KMS-11 (cell line): ENCODE data around the gene MTHFD2.

Experiments used
- H2AFZ ChIP-seq: fragments of 200-600 bp; sonication (generic); 2 replicates; pipeline ENCODE4 v1.6.1; 2016; ENCODE audit warnings: antibody characterized with exemption, mixed run types, low read depth
- H3K27ac ChIP-seq: fragments of 200-600 bp; sonication (generic); 2 replicates; pipeline ENCODE4 v1.6.1; 2016; ENCODE audit warnings: mild to moderate bottlenecking, mixed run types
- H3K27me3 ChIP-seq: fragments of 200-600 bp; sonication (generic); 2 replicates; pipeline ENCODE4 v1.6.1; 2017; ENCODE audit warnings: mild to moderate bottlenecking, low read depth, mixed run types, moderate library complexity; ENCODE audit not compliant: insufficient read depth
- H3K36me3 ChIP-seq: fragments of 200-600 bp; sonication (generic); 2 replicates; pipeline ENCODE4 v1.6.1; 2017; ENCODE audit warnings: mild to moderate bottlenecking, mixed run types; ENCODE audit not compliant: insufficient read depth
- H3K4me1 ChIP-seq: fragments of 200-600 bp; sonication (generic); 2 replicates; pipeline ENCODE4 v1.6.1; 2016; ENCODE audit warnings: mild to moderate bottlenecking, low read depth, mixed run types; ENCODE audit not compliant: poor library complexity, severe bottlenecking
- H3K4me2 ChIP-seq: fragments of 200-600 bp; sonication (generic); 2 replicates; pipeline ENCODE4 v1.7.0; 2016; ENCODE audit warnings: mild to moderate bottlenecking, mixed run types
- H3K4me3 ChIP-seq: fragments of 200-600 bp; sonication (generic); IDR thresholded peaks from 2 replicates; pipeline ENCODE4 v1.6.1; 2017; ENCODE audit warnings: low read depth, low read length, mixed read lengths; ENCODE audit not compliant: insufficient read depth
- H3K79me2 ChIP-seq: fragments of 200-600 bp; sonication (generic); 2 replicates; pipeline ENCODE4 v1.6.1; 2016; ENCODE audit warnings: low read depth, mixed run types; ENCODE audit not compliant: insufficient read depth
- H3K9ac ChIP-seq: fragments of 200-600 bp; sonication (generic); 2 replicates; pipeline ENCODE4 v1.6.1; 2016; ENCODE audit warnings: mild to moderate bottlenecking, mixed run types
- H4K20me1 ChIP-seq: fragments of 200-600 bp; sonication (generic); 2 replicates; pipeline ENCODE4 v1.6.1; 2016; ENCODE audit warnings: mild to moderate bottlenecking, mixed run types; ENCODE audit not compliant: insufficient read depth
- CTCF ChIP-seq: fragments of 200-600 bp; sonication (generic); conservative IDR thresholded peaks from 2 replicates; pipeline ENCODE4 v1.6.1; 2017; ENCODE audit warnings: low read depth, mild to moderate bottlenecking, antibody characterized with exemption, low read length, moderate library complexity, mixed read lengths

MTHFD2 gene

GRCh38 chr2:74246496-74247195 lies 48.2 kb downstream of the MTHFD2 start:
- H3K4me2 ChIP-seq = no peak overlapping the region
- no peaks in the 10 kb centered on the region for H3K79me2 ChIP-seq
- H3K9ac ChIP-seq = no peak overlapping the region
- peaks cover 6% of the 10 kb centered on the region for H3K4me1 ChIP-seq
- no peaks in the 10 kb centered on the region for H3K27me3 ChIP-seq
- no peak overlapping the region for H3K27ac ChIP-seq
- H2AFZ ChIP-seq = no peak overlapping the region
- no peak for TF ChIP-seq CTCF
- H4K20me1 ChIP-seq = no peaks in the 10 kb centered on the region
- no peaks in the 10 kb centered on the region for H3K36me3 ChIP-seq
- H3K4me3 ChIP-seq = no peak overlapping the region

GRCh38 chr2:74249406-74250122 lies 51.1 kb downstream of the MTHFD2 start:
- Histone ChIP-seq H3K27me3 (no peaks in the 10 kb centered on the region), H2AFZ (no peak overlapping the region), H3K27ac (no peak overlapping the region), H3K4me3 (no peak overlapping the region), H3K36me3 (no peaks in the 10 kb centered on the region), H3K4me1 (no peaks in the 10 kb centered on the region), H3K4me2 (no peak overlapping the region), H3K79me2 (no peaks in the 10 kb centered on the region), H3K9ac (no peak overlapping the region), H4K20me1 (no peaks in the 10 kb centered on the region)
- TF ChIP-seq CTCF = no peak

- Histone ChIP-seq H3K36me3 (no peaks in the 10 kb centered on the region), H3K4me2 (no peak overlapping the region), H4K20me1 (no peaks in the 10 kb centered on the region), H3K4me1 (no peaks in the 10 kb centered on the region), H2AFZ (no peak overlapping the region), H3K27ac (no peak overlapping the region), H3K9ac (no peak overlapping the region), H3K79me2 (no peaks in the 10 kb centered on the region), H3K4me3 (no peak overlapping the region), H3K27me3 (no peaks in the 10 kb centered on the region)
- TF ChIP-seq CTCF = peak; percentile 98
Observed at GRCh38 chr2:74250189-74250631, 51.8 kb downstream of the MTHFD2 start.

- no peak for TF ChIP-seq CTCF
- Histone ChIP-seq H2AFZ (no peak overlapping the region), H4K20me1 (no peaks in the 10 kb centered on the region), H3K4me1 (no peaks in the 10 kb centered on the region), H3K4me2 (no peak overlapping the region), H3K27ac (no peak overlapping the region), H3K36me3 (no peaks in the 10 kb centered on the region), H3K4me3 (no peak overlapping the region), H3K79me2 (no peaks in the 10 kb centered on the region), H3K27me3 (no peaks in the 10 kb centered on the region), H3K9ac (no peak overlapping the region)
Observed at GRCh38 chr2:74252036-74252435, 53.6 kb downstream of the MTHFD2 start.
